SH-SY5Y (cell line): Measurements from ENCODE around the gene CREG2.

ENCODE experiments used
- GATA2 ChIP-seq: IDR thresholded peaks from 2 replicates; pipeline ENCODE4 v1.6.1; 2011; ENCODE audit warnings: mild to moderate bottlenecking, low read depth, low read length
- GATA3 ChIP-seq: IDR thresholded peaks from 2 replicates; pipeline ENCODE4 v1.6.1; 2011; ENCODE audit warnings: low read depth, mild to moderate bottlenecking, low read length, moderate library complexity

- no peak for TF ChIP-seq GATA3
- TF ChIP-seq GATA2: no peak
Observed at GRCh38 chr2:101426822-101427221, 39.5 kb upstream of the CREG2 start.
